GM04504 (cell line): ENCODE measurements around the gene KCNK18.
"Not testable (repeated sequence)": the region's sequence is repeated elsewhere in the genome, so short reads cannot be mapped to it uniquely, and the experiment has no call there.

ENCODE experiments used
- DNase-seq: peaks from one replicate; pipeline ENCODE4 v3.0.0-alpha.2; 2012; ENCODE audit warnings: low read depth

KCNK18 gene

GRCh38 chr10:117222552-117222951 is 25.3 kb downstream of the KCNK18 start:
- DNase-seq, result no peak

DNA sequence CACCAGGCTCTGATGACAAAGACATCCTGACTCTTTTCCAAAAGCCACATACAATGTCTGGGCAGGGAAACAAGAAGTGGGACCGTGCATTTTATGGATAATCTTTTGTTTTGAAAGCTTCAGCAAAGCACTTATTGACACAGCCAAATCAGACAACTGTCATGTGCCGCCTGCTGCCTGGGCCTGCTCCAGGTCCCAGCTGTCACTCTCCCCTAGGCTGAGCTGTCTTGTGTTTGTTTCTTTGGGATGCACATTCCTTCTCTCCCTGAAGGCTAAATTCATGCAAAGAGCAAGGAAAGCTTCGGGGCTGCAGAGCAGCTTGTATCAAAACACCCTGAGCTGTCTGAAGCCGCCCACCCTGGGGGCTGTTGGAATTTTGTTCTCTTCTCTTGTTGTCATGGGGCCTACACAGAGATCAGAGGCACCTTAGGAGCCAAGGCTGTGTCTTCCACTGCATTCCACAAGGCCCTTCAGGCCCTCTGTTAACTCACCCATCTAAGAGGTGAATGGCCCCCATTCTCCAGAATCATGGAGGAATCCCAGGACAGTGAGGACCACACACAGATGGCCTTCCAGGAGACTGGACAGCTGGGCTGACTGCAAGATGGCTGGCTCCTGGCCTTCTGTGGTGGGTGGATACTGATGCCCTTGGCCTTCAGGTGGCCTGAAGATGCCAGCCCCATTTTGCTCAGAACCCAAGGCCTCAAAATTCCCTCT is 25.8 kb downstream of the KCNK18 start:
- no peak for DNase-seq

DNA sequence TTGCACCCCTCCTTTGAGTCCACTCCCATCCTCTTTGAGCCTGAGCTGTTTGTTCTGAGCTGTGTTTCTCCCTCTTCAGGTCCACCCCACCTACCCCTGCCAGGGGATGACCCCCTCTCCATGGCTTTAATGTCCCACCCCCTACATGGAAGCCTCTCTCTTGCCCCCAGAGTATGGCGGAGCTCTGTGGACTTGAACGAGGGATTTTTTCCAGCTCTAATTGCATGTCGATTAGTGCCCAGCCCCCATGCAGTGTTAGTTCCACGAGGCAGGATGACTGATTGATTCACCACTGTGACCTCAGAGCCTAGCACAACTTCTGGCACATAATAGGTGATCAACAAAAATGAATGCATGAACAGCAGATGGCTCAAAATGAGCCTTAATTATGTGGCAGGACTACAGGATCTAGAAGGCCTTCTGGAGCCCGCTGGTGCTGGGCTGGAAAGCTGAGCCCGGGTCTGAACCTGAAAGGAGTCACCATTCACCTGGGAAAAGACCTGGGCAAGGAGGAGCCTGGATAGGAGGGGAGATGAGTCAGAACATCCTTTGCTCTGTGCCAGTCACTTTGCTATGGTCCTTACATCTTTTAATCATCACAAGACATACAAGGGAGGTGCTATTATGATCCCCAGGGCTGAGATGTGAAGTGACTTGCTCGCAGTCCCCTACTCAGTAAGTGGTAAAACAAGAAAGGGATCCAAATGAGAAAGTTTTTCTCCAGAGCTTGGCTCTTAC is 26.6 kb downstream of the KCNK18 start:
- DNase-seq, result no peak

- DNase-seq, result no peak
Observed at GRCh38 chr10:117224881-117225280, 27.6 kb downstream of the KCNK18 start.

GRCh38 chr10:117226813-117227451 is 29.6 kb downstream of the KCNK18 start:
- no peak for DNase-seq

DNA sequence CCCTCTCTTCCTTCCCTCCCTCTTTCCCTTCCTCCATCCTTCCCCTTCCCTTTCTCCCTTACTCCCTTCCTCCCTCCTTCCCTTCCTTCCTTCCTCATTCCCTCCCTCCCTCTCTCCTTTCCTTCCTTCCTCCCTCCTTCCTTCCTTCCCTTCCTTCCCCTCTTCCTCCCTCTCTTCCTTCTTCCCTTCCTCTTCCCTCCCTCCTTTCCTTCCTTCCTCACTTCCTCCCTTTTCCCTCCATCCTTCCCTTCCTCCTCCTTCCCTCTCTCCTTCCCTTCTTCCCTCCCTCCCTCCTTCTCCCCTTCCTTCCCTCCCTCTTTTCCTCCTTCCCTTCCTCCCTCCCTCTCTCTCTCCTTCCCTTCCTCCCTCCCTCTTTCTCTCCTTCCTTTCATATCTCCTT is 30.9 kb downstream of the KCNK18 start:
- no peak for DNase-seq

DNA sequence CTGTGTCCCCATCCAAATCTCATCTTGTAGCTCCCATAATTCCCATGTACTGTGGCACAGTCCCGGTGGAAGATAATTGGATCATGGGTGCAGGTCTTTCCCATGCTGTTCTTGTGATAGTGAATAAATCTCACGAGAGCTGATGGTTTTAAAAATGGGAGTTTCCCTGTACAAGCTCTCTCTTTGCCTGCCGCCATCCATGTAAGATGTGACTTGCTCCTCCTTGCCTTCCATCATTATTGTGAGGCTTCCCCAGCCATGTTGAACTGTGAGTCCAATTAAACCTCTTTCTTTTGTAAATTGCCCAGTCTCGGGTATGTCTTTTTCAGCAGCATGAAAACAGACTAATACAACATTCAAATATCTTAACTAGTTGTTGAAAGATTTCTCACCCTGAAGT is 32.8 kb downstream of the KCNK18 start:
- DNase-seq, result not testable (repeated sequence)

DNA sequence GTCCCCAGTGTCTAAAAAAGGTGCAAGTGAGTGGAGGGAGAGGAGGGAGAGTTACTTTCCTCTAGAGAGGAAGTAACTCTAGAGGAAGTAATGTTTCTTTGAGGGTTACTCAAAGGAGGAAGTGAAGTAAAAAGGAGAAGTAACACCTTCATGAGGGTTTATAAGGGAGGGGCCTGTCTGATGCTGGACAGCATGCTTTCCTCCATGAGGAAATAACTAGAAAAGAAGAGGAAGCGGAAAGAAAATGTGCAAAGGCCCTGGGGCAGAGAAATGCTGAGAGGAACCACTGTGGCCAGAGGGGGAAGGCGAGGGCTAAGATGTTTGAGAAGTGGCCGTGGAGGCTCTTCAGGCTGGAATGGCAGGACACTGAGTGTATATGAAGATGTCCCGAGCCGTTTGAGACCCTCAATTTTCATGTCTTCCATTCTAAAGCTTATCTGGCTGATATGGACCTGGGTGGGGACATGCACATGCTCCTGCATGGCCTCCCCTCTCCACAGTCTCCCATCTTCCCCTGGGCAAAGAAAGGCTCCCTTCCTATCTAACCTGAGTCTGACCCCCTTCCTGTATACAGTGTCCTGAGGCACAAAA is 40.2 kb downstream of the KCNK18 start:
- DNase-seq, result no peak

DNA sequence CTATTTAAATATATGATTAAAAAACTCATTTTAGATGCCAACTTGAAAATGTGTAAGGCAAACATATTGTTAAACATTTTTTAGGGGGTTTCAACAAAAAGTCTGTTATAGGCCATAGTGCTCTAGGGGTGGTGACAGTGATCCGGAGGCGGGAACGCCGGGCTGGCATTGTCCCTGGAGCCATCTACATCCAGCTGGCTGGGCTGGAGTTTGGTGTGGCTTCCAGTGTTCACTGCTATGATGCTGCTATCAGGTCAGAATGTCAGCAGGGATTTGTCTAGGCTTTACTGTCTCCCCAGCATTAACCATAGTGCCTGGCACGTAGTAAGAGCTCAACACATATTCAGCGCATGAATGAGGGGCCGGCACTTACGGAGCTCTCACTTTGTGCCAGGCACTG is 41.8 kb downstream of the KCNK18 start:
- DNase-seq, result no peak

DNA sequence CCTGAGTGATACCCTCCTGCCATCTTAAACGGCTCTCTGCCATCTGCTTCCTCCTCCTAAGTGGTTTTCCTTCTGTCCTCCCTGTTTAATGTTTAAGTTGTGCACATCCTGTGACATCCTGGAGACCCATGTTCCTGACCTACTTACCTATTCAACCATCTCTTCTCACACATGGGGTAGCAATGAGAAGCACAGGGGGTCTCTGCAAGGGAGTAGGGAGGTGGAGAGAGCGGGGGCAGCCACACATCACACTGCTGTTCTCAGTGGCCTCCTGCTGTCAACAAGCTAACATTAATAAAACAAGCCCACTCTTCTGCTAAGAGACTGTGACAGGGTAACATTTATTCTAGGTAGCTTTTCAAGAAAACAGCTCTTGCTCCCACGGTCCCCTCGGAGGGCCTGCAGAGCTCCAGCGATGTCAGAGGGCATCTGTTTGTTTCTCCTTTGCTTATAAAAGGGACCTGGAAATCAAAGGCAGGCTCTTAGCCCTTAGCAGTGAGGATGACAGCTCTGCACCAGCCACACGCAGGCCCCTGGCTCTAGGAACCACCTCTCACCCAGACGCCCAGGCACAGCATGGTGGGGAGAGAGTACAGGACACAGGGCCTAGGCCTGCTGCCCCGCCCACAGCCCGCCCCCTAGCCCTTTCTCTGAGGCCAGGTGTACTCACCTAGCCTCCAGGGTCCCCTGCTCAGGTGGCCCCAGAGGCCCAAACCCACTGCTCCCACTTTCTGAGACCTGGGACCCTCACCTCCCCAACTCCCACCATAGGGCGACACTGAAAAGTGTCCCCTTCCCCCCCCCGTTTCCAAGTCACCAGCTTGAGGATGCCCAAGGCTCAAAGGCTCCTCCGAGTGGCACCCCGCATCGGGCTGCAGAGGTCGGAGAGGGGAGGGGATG is 42.7 kb downstream of the KCNK18 start:
- DNase-seq, result no peak

DNA sequence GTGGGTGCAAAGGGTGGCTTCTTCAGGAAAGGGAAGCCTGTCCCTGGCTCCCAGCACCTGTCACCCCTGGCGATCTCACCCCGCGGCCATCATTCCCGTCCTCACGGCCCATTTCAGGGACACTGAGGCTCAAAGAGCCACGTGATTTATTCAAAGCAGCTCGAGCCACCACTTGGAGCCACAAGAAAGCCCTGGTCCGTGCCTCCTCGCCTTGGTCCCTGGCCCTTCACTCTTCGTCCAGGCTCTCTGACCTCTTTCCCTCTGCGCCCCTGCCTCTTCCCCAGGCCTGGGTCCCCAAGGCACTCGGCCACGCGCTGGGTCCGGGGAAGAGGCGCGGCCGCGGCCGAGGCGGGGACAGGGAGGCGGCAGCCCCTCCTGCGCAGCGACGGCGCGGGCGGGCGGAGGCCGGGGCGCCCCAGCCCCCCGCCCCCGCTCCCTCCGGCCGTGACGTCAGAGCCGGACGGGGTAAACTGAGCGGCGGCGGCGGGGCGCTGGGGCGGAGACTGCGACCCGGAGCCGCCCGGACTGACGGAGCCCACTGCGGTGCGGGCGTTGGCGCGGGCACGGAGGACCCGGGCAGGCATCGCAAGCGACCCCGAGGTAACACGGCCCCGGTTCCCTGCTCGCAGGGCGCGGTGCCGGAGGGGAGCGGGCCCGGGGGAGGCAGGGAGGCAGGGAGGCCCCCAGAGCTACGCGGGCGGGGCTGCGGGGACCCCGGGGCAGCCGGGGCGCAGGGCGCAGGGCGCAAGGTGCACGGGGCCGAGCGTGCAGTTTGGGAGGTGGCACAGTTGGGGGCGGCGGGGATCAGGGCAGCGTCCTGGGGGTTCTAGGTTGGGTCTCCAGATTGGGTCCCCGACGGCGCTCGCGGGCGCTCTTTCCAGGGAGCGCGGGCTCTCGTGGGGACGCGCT is 43.6 kb downstream of the KCNK18 start, which contains the start of gene SLC18A2:
Gene SLC18A2, plus strand, starts transcription at position 494 of the 909 bp plus-strand sequence. CDS start 580 bp downstream, outside the sequence.
- DNase-seq, result no peak

- no peak for DNase-seq
Observed at GRCh38 chr10:117241541-117242462, 44.5 kb downstream of the KCNK18 start.

- DNase-seq, result no peak
Observed at GRCh38 chr10:117242463-117242832, 45.2 kb downstream of the KCNK18 start.

GRCh38 chr10:117246997-117247671 is 49.8 kb downstream of the KCNK18 start:
- DNase-seq, result no peak

- DNase-seq, result no peak
Observed at GRCh38 chr10:117248750-117249465, 51.6 kb downstream of the KCNK18 start.

DNA sequence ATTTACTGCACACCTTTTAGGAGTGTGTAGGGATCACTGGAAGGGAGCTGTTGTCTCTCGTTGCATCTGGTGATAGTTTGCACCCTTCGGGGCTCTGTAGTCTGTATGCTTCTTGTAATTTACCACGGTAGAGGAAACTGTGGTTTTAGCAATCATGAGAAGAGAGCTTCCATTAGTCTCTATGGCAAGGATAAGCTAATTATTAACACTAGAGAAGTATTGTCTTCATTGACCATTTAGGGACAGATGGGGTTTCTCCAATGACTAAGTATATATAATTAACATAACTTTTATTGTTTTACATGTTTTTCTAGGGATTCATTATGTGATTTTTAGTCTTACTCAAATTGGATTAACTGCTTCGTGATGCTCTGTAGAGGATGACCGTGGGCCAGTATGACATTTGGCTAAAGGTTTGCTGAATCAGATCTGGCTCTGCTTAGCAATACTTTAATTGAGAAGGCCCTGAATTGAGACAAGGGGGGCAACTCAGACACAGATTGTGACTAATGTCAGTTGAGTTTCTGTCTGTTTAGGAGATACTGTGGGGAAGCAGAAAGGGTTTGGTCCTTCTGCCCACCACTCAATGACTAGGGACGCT is 52.3 kb downstream of the KCNK18 start:
- no peak for DNase-seq

- no peak for DNase-seq
Observed at GRCh38 chr10:117250411-117250810, 53.1 kb downstream of the KCNK18 start.

DNA sequence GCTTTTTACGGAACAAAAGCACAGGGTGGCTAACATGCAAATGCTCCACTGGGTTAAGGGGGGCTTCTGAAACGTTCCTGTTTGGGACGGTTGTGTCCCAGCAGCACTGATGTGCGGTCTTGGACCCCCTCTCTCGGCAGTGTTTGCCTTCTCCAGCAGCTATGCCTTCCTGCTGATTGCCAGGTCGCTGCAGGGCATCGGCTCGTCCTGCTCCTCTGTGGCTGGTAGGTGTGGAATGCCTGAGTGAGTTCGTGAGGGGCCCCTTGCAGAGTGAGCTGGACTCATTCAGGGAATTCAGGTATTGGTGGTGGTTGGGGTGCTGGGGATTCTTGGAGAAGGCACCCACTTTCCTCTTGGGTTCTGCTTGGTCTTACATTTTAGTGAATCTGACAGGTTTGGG is 56.6 kb downstream of the KCNK18 start:
- no peak for DNase-seq
